Measurements from ENCODE around the gene ST3GAL4. TPM values are rescaled to one million over a fixed set of nuclear protein-coding genes. Genes with fewer than 3 reads are reported as not detected.
"Not testable (repeated sequence)": the region's sequence is repeated elsewhere in the genome, so short reads cannot be mapped to it uniquely, and the experiment has no call there.

Gene ST3GAL4
- total RNA-seq: 61.4 TPM

- H3K4me1 ChIP-seq: peaks cover 22 to 53% of the 10 kb centered on the region in 2 donors
- no peaks in the 10 kb centered on the region for H3K36me3 ChIP-seq
- intact Hi-C loops (cut with DNase I): loop anchor here (1.0 to 10.0 kb wide), 4 partner anchors 88 to 763 kb away; partner anchors contain the start of genes FAM118B, FOXRED1, RPUSD4 and SRPRA
- peak within 1 kb of the TSS; percentile 84 to 88 for H3K4me3 ChIP-seq
- H3K9me3 ChIP-seq: no peaks in the 10 kb centered on the region
- TF ChIP-seq CTCF (IDR thresholded peaks at IDR 0.05): no peak
- DNase-seq (ENCODE audit: low spot score in 2 of 2): peak in 1 of 2 donors; percentile 83
- H3K27ac ChIP-seq: peak within 1 kb of the TSS; percentile 80 to 86
- no peaks in the 10 kb centered on the region for H3K27me3 ChIP-seq
Measured at GRCh38 chr11:126355324-126355925, at the start of gene ST3GAL4. TSS of gene ST3GAL4 (plus strand) at chr11:126355686. CDS start at chr11:126406156, 50,470 bp downstream.

GRCh38 chr11:126305699-126306098 lies 49.8 kb upstream of the ST3GAL4 start:
- no peak for TF ChIP-seq CTCF (IDR thresholded peaks at IDR 0.05)
- H3K4me3 ChIP-seq: no peak overlapping the region
- no peaks in the 10 kb centered on the region for H3K27me3 ChIP-seq
- peaks cover under 1 to 9% of the 10 kb centered on the region in 2 donors for H3K36me3 ChIP-seq
- intact Hi-C loops (cut with DNase I): loop anchor here (2.0 kb wide), 1 partner anchor 109 kb away; no protein-coding TSS in a partner anchor
- H3K9me3 ChIP-seq: no peaks in the 10 kb centered on the region
- H3K27ac ChIP-seq: no peak overlapping the region
- DNase-seq (ENCODE audit: low spot score in 2 of 2): no peak
- peaks cover 0 to 6% of the 10 kb centered on the region in 2 donors for H3K4me1 ChIP-seq

GRCh38 chr11:126307706-126308105 lies 47.8 kb upstream of the ST3GAL4 start:
- H3K4me1 ChIP-seq: peaks cover 0 to 6% of the 10 kb centered on the region in 2 donors
- TF ChIP-seq CTCF (IDR thresholded peaks at IDR 0.05): peak in 2 of 3 experiments; percentile 15 to 25
- no peak overlapping the region for H3K27ac ChIP-seq
- peaks cover 3 to 4% of the 10 kb centered on the region in 2 donors for H3K36me3 ChIP-seq
- intact Hi-C loops (cut with DNase I): no loop called here
- no peaks in the 10 kb centered on the region for H3K9me3 ChIP-seq
- H3K4me3 ChIP-seq: no peak overlapping the region
- H3K27me3 ChIP-seq: no peaks in the 10 kb centered on the region
- DNase-seq (ENCODE audit: low spot score in 2 of 2): no peak

GRCh38 chr11:126308271-126308671 lies 47.2 kb upstream of the ST3GAL4 start:
- peaks cover 3 to 4% of the 10 kb centered on the region in 2 donors for H3K36me3 ChIP-seq
- H3K27me3 ChIP-seq: no peaks in the 10 kb centered on the region
- no peak overlapping the region for H3K4me3 ChIP-seq
- no peak overlapping the region for H3K27ac ChIP-seq
- no peaks in the 10 kb centered on the region for H3K9me3 ChIP-seq
- no peak for DNase-seq (ENCODE audit: low spot score in 2 of 2)
- intact Hi-C loops (cut with DNase I): no loop called here
- TF ChIP-seq CTCF (IDR thresholded peaks at IDR 0.05): no peak
- peaks cover 0 to 6% of the 10 kb centered on the region in 2 donors for H3K4me1 ChIP-seq

- H3K27me3 ChIP-seq; H3K4me3 ChIP-seq; H3K27ac ChIP-seq; H3K36me3 ChIP-seq; intact Hi-C loops (cut with DNase I); H3K9me3 ChIP-seq; DNase-seq (ENCODE audit: low spot score in 2 of 2); H3K4me1 ChIP-seq: not testable (repeated sequence)
Measured at GRCh38 chr11:126308771-126309170, 46.7 kb upstream of the ST3GAL4 start.

GRCh38 chr11:126310200-126310991 lies 45.1 kb upstream of the ST3GAL4 start:
- peak; percentile 78 to 90 (median 80) for TF ChIP-seq CTCF (IDR thresholded peaks at IDR 0.05)
- Histone ChIP-seq H3K4me1 (no peaks in the 10 kb centered on the region), H3K27me3 (no peaks in the 10 kb centered on the region), H3K9me3 (no peaks in the 10 kb centered on the region), H3K4me3 (no peak overlapping the region), H3K36me3 (peaks cover 3 to 4% of the 10 kb centered on the region in 2 donors), H3K27ac (no peak overlapping the region)
- intact Hi-C loops (cut with DNase I): loop anchor here (1.0 to 2.0 kb wide), 2 partner anchors 38 to 170 kb away; no protein-coding TSS in a partner anchor
- DNase-seq (ENCODE audit: low spot score in 2 of 2): peak in 1 of 2 donors; percentile 83

Measured in ascending aorta (tissue), 2 donors.